ENCODE data around the gene EPHB2.

Gene EPHB2

DNA sequence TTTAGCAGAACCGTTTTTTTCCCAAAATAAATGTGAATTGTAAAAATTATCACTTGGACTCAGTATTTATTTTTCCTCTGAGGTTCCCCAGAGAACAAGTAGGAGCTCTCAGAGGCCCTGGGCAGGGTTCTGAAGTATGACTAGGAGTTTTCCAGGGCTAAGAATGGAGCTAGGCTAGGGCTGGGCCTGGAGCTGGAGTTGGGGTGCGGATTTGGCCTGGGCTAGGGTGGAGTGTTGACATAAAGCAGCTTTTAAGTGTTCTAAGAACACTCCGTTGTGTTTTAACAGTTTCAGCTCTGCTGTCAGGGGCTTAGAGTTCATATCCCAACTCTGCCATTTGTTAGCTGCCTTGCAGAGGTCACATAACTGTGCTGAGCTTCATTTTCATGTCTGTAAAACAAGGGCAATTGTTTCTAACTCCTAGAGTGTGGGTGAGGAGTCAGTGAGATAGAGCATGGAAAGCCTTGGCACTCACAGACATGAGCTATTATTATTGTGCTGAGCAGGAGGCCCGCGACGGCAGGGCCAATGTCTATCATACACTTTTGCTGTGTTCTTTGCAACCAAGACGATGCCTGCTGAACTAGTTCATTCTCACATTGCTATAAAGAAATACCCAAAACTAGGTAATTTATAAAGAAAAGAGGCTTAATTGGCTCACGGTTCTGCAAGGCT lies 210.9 kb downstream of the EPHB2 start:
- DNase-seq (ENCODE audit: low read depth), result no peak
- no peak overlapping the region for H3K4me3 ChIP-seq (replicated peaks; ENCODE audit: low read depth, low read length)
- TF ChIP-seq, protein P1, sequence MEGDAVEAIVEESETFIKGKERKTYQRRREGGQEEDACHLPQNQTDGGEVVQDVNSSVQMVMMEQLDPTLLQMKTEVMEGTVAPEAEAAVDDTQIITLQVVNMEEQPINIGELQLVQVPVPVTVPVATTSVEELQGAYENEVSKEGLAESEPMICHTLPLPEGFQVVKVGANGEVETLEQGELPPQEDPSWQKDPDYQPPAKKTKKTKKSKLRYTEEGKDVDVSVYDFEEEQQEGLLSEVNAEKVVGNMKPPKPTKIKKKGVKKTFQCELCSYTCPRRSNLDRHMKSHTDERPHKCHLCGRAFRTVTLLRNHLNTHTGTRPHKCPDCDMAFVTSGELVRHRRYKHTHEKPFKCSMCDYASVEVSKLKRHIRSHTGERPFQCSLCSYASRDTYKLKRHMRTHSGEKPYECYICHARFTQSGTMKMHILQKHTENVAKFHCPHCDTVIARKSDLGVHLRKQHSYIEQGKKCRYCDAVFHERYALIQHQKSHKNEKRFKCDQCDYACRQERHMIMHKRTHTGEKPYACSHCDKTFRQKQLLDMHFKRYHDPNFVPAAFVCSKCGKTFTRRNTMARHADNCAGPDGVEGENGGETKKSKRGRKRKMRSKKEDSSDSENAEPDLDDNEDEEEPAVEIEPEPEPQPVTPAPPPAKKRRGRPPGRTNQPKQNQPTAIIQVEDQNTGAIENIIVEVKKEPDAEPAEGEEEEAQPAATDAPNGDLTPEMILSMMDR (IDR thresholded peaks at IDR 0.05; ENCODE audit: low read length, missing control alignments), result no peak

DNA sequence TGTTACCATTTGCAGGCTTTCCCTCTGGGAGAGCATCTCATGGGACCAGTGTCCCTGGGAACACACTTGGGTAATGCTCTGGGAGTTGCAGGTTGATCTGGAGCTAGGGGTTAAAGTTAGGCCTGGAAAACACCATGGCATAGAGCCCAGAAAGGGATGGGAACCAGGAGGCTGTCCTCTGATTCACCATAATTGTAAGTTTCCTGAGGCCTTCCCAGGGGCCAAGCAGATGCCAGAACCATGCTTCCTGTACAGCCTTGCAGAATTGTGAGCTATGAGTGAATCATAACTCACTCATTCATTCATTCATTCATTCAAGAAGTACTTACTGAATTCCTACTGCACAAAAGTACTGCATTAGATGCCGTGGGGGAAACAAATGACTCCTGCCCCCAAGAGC lies 212.0 kb downstream of the EPHB2 start:
- TF ChIP-seq, protein P1 (IDR thresholded peaks at IDR 0.05; ENCODE audit: low read length, missing control alignments), result no peak
- peak; percentile 44 for DNase-seq (ENCODE audit: low read depth)
- H3K4me3 ChIP-seq (replicated peaks; ENCODE audit: low read depth, low read length), result no peak overlapping the region

DNA sequence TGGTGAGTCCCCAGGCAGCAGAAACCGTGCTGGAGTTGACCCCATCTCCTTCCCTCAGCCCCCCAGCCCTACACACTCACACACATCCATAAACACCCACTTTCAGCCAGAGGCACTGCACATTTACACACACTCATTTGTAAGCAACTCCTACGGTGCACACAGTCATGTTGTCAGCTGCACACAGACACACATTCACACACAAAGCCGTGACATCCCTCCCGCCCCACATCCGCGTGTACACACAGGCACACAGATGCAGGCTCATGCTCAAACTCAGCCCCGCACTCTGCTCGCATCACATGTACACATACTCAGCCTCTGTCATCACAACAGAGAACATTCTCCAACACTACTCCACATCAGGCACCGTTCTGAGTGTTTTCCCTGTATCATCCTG lies 214.5 kb downstream of the EPHB2 start:
- no peak for DNase-seq (ENCODE audit: low read depth)
- no peak overlapping the region for H3K4me3 ChIP-seq (replicated peaks; ENCODE audit: low read depth, low read length)
- TF ChIP-seq, protein P1 (IDR thresholded peaks at IDR 0.05; ENCODE audit: low read length, missing control alignments), result no peak

DNA sequence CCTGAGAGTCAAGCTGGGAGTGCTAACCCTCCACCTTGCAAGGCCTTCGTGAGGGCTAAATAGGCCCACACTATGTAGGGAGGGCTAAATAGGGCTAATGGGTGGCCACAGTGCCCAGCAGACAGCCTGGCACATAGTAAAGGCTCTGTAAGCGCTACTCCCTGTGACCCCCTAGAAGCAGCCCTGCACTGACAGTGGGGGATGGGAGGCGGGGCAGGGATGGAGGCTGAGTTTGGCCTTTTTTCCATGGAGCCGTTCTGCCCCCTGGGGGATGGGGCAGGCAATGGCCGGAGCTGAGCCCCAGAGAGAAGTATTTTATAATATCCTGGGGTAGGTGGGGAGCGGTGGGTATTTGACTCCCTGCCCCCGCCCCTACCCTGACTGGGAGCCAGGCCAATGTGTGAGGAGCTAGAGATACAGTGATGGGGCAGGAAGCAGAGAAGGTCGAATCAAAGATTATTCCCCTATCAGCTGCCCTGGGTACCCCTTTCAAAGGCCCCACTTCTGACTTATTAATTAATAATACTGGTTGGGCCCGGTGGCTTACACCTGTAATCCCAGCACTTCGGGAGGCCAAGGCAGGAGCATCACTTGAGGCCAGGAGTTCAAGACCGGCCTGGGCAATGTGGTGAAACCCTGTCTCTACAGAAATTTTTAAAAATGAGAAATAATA lies 219.7 kb downstream of the EPHB2 start:
- no peak overlapping the region for H3K4me3 ChIP-seq (replicated peaks; ENCODE audit: low read depth, low read length)
- DNase-seq (ENCODE audit: low read depth), result peak; percentile 42
- TF ChIP-seq, protein P1 (IDR thresholded peaks at IDR 0.05; ENCODE audit: low read length, missing control alignments), result peak; percentile 77

DNA sequence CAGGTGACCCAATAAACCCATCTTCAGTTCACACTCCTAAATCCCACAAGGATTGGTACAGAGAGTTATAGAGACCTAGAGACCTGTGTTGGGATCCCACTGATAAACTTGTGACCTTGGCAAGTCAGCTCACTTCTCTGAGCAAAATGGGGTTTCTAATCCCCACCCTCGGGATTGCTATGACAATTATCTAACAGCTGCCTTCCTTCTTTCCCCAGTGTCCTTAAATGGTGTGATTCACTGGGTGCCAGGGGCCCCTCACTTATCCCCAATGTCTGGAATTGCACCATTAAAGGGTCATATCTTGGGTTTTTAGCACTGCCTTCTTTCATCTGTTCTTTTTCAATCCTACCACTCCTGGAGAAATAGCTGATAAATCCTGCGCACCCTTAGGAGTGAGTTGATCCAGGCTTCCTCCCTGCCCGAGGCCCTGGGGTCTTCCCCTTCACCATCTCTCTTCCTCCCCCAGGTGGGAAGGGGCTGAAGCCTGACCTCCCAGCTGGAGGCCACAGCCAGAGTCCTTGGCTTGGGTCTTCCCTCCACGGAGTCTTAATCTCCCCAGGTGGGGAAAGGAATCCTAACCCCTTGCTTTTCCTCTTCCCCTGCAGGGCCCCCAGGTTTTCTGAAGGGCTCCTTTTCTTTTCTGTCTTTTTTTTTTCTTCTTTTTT lies 222.3 kb downstream of the EPHB2 start:
- no peak for DNase-seq (ENCODE audit: low read depth)
- TF ChIP-seq, protein P1 (IDR thresholded peaks at IDR 0.05; ENCODE audit: low read length, missing control alignments), result no peak
- H3K4me3 ChIP-seq (replicated peaks; ENCODE audit: low read depth, low read length), result no peak overlapping the region

DNA sequence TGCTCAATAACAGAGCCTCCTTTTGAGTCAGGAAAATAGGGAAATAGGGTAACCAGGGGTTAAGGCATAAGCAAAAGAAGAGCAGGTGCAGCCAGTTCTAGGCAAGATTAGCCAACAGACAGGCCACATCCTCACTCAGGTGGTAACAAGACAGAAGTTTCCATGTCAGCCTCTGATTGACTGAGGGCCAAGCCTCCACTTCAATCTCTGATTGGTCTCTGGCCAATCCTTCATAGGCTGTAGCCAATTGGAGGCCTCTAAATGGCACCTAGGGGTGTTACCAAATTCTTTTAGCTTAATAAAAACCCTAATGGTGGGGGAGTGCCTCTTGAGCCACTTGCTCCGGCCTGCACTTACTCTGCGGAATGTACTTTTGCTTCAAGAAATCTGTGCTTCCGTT lies 224.8 kb downstream of the EPHB2 start:
- TF ChIP-seq, protein P1 (IDR thresholded peaks at IDR 0.05; ENCODE audit: low read length, missing control alignments), result no peak
- DNase-seq (ENCODE audit: low read depth), result no peak
- H3K4me3 ChIP-seq (replicated peaks; ENCODE audit: low read depth, low read length), result no peak overlapping the region

Measured in fibroblast of pulmonary artery (primary cell).